Endodermal cell (in vitro differentiated cells): ENCODE results near the gene SCRN2. TPM values are rescaled to one million over a fixed set of nuclear protein-coding genes. Genes with fewer than 3 reads are reported as not detected.

Source experiments
- DNase-seq: peaks from one replicate; pipeline ENCODE4 v3.0.0-alpha.2; 2017
- H3K27ac ChIP-seq: 2 replicates; pipeline ENCODE4 v1.5.1; 2013; ENCODE audit warnings: mild to moderate bottlenecking, low read depth, low read length, moderate library complexity
- H3K27me3 ChIP-seq: 2 replicates; pipeline ENCODE4 v1.6.1; 2013; ENCODE audit warnings: mild to moderate bottlenecking, low read length, moderate library complexity; ENCODE audit not compliant: insufficient read depth, control insufficient read depth, poor library complexity, severe bottlenecking
- H3K36me3 ChIP-seq: 2 replicates; pipeline ENCODE4 v1.7.0; 2013; ENCODE audit warnings: mild to moderate bottlenecking, low read length, moderate library complexity; ENCODE audit not compliant: control insufficient read depth, insufficient read depth
- H3K4me1 ChIP-seq: one replicate; pipeline ENCODE4 v1.7.0; 2013; ENCODE audit warnings: low read length; ENCODE audit not compliant: control insufficient read depth, insufficient read depth
- H3K4me3 ChIP-seq: 2 replicates; pipeline ENCODE4 v1.5.1; 2013; ENCODE audit warnings: mild to moderate bottlenecking, low read length, moderate library complexity
- H3K9ac ChIP-seq: 2 replicates; pipeline ENCODE4 v1.6.1; 2013; ENCODE audit warnings: mild to moderate bottlenecking, low read length, moderate library complexity; ENCODE audit not compliant: poor library complexity, severe bottlenecking; ENCODE audit errors: extremely low read depth
- H3K9me3 ChIP-seq: 2 replicates; pipeline ENCODE4 v1.6.1; 2013; ENCODE audit warnings: mild to moderate bottlenecking, low read length, moderate library complexity; ENCODE audit not compliant: control insufficient read depth
- H3K27ac Mint-ChIP-seq: 2 replicates; pipeline ENCODE4 v1.8.0; 2020; ENCODE audit warnings: mixed read lengths
- H3K27me3 Mint-ChIP-seq: 2 replicates; pipeline ENCODE4 v1.8.0; 2021; ENCODE audit warnings: mild to moderate bottlenecking, mixed read lengths; ENCODE audit not compliant: insufficient read depth
- H3K36me3 Mint-ChIP-seq: 2 replicates; pipeline ENCODE4 v1.8.0; 2020; ENCODE audit warnings: low read depth, mixed read lengths
- H3K4me1 Mint-ChIP-seq: 2 replicates; pipeline ENCODE4 v1.8.0; 2020; ENCODE audit warnings: mixed read lengths
- H3K4me3 Mint-ChIP-seq: 2 replicates; pipeline ENCODE4 v1.8.0; 2020; ENCODE audit warnings: mild to moderate bottlenecking, moderate library complexity, mixed read lengths
- H3K9me3 Mint-ChIP-seq: 2 replicates; pipeline ENCODE4 v1.8.0; 2020; ENCODE audit warnings: mild to moderate bottlenecking, mixed read lengths
- WGBS, 2 experiments: methylation state at CpG; one replicate each; pipeline versions ENCODE4 v1.1.5 to v1.1.7; 2013; ENCODE audit warnings: missing lambda C conversion rate in 2 of 2, mixed read lengths in 1 of 2; ENCODE audit not compliant: insufficient coverage in 1 of 2, insufficient read length in 1 of 2; 5-methylcytosine and 5-hydroxymethylcytosine counted together
- total RNA-seq, 2 donors: library from RNA; stranded (reverse); fragmentation: NEBNext Ultra II Directional in 1 of 2; extraction: Animal tissue kit (Norgen Biotek cat#: 25700) in 1 of 2; gene quantifications; 2 replicates in 1 of 2; 3 replicates in 1 of 2; pipeline ENCODE4 v1.2.1, GENCODE V29; 2021
- TF ChIP-seq, protein P1 (sequence below): fragments of 200-600 bp; sonication (generic); conservative IDR thresholded peaks from 2 replicates; pipeline ENCODE4 v1.5.0; 2021; ENCODE audit warnings: antibody characterized with exemption, mild to moderate bottlenecking

Gene SCRN2
- total RNA-seq, 2 donors from 2014 or later = 54.5 to 71.9 TPM

DNA sequence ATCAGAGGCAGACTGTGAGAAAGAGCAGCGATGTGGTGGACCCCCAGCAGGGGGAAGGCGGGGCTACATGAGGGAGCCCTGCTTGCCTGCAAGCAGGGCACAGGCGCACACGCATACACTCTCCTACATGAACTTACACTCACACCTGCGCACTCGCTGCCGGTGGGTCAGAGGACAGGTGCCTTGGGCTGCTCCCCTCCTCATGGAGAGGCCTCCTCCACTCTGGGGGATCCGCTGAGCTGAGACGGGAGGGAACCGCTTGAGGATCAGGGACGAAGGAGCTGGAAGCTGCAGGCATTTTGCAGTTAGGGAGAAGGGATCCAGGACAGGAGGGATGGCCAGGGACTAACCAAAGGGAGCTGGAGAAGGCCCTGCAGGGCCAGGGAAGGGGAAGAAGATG is 33.7 kb downstream of the SCRN2 start:
- no peaks in the 10 kb centered on the region for H3K4me1 ChIP-seq
- Mint-ChIP-seq H3K4me1 (peaks cover 2% of the 10 kb centered on the region), H3K9me3 (no peaks in the 10 kb centered on the region), H3K27me3 (peaks cover 3% of the 10 kb centered on the region), H3K4me3 (no peak overlapping the region), H3K36me3 (peaks cover 14% of the 10 kb centered on the region), H3K27ac (no peak overlapping the region)
- H3K27ac ChIP-seq = no peak overlapping the region
- H3K36me3 ChIP-seq = peaks cover 12% of the 10 kb centered on the region
- no peak overlapping the region for H3K9ac ChIP-seq
- no peak overlapping the region for H3K4me3 ChIP-seq
- DNase-seq = peak; percentile 38
- H3K27me3 ChIP-seq = no peaks in the 10 kb centered on the region
- TF ChIP-seq, protein P1, sequence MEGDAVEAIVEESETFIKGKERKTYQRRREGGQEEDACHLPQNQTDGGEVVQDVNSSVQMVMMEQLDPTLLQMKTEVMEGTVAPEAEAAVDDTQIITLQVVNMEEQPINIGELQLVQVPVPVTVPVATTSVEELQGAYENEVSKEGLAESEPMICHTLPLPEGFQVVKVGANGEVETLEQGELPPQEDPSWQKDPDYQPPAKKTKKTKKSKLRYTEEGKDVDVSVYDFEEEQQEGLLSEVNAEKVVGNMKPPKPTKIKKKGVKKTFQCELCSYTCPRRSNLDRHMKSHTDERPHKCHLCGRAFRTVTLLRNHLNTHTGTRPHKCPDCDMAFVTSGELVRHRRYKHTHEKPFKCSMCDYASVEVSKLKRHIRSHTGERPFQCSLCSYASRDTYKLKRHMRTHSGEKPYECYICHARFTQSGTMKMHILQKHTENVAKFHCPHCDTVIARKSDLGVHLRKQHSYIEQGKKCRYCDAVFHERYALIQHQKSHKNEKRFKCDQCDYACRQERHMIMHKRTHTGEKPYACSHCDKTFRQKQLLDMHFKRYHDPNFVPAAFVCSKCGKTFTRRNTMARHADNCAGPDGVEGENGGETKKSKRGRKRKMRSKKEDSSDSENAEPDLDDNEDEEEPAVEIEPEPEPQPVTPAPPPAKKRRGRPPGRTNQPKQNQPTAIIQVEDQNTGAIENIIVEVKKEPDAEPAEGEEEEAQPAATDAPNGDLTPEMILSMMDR = no peak
- 87 to 94% methylated on average over 3 to 10 of the region's 11 CpGs for WGBS, 2 experiments
- no peaks in the 10 kb centered on the region for H3K9me3 ChIP-seq

DNA sequence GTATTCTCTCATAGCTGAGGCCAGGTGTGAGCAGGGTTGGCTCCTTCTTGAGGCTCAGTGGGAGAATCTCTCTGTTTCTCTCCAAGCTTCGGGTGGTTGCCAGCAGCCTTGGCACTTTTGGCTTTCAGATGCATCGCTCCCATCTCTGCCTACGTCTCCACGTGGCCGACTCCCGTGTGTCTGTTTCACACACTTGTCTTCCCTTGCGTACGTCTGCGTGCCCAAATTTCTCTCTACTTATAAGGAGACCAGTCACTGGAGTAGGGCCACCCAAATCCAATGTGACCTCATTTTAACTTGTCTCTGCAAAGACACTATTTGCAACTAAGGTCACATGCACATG is 34.2 kb downstream of the SCRN2 start:
- no peaks in the 10 kb centered on the region for H3K27me3 ChIP-seq
- H3K4me1 ChIP-seq = no peaks in the 10 kb centered on the region
- Mint-ChIP-seq H3K27me3 (peaks cover 3% of the 10 kb centered on the region), H3K9me3 (no peaks in the 10 kb centered on the region), H3K4me3 (no peak overlapping the region), H3K36me3 (peaks cover 14% of the 10 kb centered on the region), H3K4me1 (peaks cover 2% of the 10 kb centered on the region), H3K27ac (no peak overlapping the region)
- WGBS, 2 experiments = 94 to 98% methylated on average over 9 of the region's 9 CpGs
- DNase-seq = peak; percentile 35
- TF ChIP-seq, protein P1 = no peak
- peaks cover 12% of the 10 kb centered on the region for H3K36me3 ChIP-seq
- no peak overlapping the region for H3K9ac ChIP-seq
- H3K9me3 ChIP-seq = no peaks in the 10 kb centered on the region
- H3K4me3 ChIP-seq = no peak overlapping the region
- no peak overlapping the region for H3K27ac ChIP-seq

DNA sequence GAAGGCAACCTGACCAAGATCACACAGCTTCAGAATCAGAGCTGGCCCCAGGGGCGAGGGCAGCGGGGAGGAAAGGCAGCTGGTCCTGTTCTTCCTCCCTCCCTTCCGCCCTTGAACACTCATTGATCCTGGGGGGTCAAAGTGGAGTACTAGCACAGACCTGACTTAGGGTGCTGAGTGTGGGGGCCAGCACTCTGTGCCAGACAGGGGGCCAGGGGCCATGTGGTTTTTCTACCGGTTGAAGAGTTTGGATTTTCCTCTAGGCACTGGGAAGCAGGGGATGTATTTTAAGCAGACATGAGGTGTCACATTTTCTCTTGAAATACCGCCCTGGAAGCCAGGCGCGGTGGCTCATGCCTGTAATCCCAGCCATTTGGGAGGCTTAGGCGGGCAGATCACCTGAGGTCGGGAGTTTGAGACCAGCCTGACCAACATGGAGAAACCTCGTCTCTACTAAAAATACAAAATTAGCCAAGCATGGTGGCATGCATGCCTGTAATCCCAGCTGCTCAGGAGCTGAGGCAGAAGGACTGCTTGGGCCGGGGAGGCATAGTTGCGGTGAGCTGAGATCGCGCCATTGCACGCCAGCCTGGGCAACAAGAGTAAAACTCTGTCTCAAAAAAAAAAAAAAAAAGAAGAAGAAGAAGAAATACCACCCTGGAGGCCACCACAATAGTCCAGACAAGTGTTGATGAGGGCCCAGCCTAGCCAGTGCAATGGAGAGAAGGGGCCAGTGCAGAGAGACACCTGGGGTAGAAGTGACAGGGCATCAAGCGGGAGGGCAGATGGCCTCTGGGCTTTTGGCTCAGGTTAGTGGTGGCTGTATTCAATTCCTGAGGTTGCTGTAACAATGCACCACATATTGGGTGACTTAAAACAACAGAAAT is 34.8 kb downstream of the SCRN2 start:
- peak; percentile 23 for DNase-seq
- Histone ChIP-seq H3K27me3 (peaks cover 2% of the 10 kb centered on the region), H3K36me3 (peaks cover 12% of the 10 kb centered on the region), H3K9me3 (no peaks in the 10 kb centered on the region), H3K4me1 (no peaks in the 10 kb centered on the region), H3K4me3 (no peak overlapping the region), H3K27ac (no peak overlapping the region), H3K9ac (no peak overlapping the region)
- 85 to 87% methylated on average over 10 to 16 of the region's 16 CpGs for WGBS, 2 experiments
- Mint-ChIP-seq H3K27me3 (peaks cover 6% of the 10 kb centered on the region), H3K4me3 (no peak overlapping the region), H3K27ac (no peak overlapping the region), H3K4me1 (peaks cover 2% of the 10 kb centered on the region), H3K9me3 (no peaks in the 10 kb centered on the region), H3K36me3 (peaks cover 14% of the 10 kb centered on the region)
- TF ChIP-seq, protein P1 = no peak
